GM18526 (cell line): Measurements from ENCODE around the gene TSSK1B.

Experiments used
- POLR2A ChIP-seq: IDR thresholded peaks from 3 replicates; pipeline ENCODE4 v1.6.1; 2011; ENCODE audit not compliant: insufficient read length; ENCODE audit errors: extremely low read depth

The TSSK1B gene, protein sequence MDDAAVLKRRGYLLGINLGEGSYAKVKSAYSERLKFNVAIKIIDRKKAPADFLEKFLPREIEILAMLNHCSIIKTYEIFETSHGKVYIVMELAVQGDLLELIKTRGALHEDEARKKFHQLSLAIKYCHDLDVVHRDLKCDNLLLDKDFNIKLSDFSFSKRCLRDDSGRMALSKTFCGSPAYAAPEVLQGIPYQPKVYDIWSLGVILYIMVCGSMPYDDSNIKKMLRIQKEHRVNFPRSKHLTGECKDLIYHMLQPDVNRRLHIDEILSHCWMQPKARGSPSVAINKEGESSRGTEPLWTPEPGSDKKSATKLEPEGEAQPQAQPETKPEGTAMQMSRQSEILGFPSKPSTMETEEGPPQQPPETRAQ

DNA sequence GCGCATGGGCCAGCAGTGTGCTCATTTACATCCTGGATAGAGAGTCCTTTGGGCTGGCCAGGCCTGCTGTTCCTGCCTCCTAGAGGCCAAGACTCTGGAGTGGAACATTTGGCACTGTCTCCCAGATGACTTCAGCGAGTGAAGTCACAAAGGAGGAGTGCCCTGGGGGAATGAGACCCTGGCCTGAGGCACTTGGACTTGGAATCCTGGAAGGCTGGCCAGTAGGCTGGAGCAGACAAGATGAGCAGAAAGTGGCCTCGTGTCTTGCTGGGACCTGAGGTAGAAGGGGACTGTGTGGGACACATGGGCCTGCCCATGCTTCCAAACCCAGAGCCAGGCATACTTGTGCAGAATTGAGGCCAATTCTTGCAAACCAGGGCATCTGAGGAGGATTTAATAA is at the start of gene TSSK1B:
TSS of gene TSSK1B (minus strand) at position 101 of the 400 bp plus-strand sequence. CDS start 150 bp downstream, outside the sequence.
- TF ChIP-seq POLR2A: no peak

DNA sequence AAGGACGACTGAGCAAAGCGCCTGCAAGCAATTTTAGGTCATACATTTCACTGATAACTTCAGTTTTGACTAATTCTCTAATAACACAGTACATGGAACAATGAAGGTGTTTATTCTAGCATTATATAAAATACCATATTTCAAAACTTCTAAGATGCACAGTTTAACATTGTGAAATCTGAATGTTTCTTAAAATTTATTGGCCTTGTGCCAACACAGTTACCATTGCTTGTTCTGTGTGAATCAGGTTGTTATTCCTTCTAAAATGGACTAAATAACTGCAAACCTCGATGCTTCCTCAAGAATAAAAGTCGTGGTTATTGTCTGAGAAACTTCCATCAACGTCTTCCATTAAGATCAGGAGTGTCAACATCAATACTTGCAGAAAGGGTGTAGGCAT is 45.5 kb upstream of the TSSK1B start:
- TF ChIP-seq POLR2A: no peak

DNA sequence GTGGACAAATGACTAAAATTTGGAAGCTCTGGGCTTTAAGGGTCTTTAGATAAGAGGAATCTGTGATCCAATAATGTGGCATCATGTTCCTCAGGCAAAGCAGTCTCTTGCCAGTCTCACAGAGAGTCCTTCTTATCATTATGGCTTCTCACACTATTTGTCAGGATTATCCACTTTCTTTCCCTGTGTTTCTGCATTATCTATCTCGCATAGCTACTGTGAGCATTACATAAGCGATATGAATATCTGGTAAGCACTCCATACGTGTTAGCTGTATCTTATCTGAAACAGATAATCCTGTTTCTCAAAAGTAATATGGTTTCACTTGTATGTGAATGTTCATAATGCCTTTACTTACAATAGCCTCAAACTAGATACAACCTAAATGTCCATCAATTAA is 43.9 kb upstream of the TSSK1B start:
- no peak for TF ChIP-seq POLR2A

DNA sequence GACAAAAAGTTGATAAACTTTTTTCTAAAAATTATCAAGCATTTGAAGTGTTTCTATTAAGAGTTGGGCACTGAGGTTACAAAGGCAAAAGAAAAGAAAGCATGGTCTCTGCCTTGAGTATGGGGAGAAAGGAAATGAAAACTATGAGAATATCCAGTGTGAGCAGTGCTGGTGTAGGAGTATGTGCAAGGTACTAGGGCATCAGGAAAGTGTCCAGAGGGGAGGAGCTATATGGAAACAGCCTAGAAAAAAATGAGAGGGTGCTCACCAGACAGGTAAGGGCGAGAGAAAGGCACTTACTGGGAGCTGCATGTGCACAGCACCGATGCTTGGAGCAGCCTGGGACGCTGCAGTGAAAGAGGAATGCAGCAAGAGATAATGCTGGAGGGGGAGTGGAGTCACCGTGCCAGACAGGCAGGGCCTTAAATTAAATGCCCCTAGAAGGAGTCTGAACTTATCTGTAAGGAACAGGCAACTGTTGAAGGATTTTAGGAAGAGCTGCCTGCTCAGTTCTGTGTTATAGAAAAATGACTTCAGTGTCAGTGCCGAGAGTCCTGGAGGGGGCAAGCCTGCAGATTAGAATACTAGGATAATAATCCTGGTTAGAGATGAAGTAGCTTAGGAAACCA is 39.4 kb upstream of the TSSK1B start:
- TF ChIP-seq POLR2A: no peak

DNA sequence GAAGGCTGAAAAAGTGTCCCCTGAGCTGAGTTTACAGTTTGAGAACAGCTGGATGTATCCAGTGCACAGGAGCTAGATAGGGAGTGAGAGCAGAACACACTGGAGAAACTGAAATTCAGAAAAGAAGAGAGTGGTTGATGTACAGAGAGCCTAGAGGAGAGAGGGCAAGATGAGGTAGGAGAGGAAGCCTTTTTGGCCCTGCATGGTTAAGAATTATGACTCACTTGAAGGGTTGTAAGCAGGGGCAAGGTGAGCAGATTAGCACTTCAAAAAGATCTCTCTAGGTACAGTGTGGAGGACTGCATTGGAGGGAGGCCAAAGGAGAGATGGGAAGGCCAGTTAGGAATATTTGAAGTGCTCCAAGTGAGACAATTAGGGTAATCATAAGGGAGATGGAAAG is 28.2 kb upstream of the TSSK1B start:
- no peak for TF ChIP-seq POLR2A

DNA sequence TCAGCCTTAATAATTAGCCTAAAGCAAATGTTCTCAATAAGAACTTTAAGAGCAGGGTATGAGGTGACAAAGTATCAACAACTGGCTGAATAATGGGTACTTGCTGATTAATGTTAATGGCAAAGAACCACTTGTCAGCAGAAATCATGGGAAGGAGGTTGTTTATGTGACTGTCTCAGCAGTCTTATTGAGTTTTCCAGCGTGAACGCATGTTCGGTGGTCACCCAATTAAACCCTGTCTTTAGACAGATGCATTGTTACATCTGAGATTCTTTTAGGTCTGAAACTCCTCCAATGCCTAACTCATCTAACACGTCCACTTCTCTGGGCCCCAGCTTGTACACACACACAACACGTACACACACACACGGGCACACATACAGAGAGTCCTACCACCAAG is 18.2 kb upstream of the TSSK1B start:
- TF ChIP-seq POLR2A: no peak

DNA sequence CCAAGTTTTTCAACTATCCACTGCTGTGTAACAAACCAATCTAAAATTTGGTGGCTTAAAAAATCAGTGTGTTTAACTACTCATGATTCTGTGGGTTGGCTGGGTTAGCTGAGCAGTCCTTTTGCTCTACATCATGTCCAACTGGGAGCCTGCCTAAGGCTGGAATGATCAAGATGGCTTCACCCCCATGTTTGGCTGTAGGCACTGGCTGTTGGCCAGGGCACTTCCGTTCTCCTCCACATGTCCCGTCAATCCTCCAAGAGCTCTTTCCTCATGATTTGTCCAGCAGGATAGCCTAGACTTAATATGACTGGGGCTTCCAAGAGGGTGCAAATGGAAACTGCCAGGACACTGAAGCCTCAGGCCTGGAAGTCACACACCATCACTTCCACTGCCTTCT is 17.0 kb upstream of the TSSK1B start:
- TF ChIP-seq POLR2A: no peak

DNA sequence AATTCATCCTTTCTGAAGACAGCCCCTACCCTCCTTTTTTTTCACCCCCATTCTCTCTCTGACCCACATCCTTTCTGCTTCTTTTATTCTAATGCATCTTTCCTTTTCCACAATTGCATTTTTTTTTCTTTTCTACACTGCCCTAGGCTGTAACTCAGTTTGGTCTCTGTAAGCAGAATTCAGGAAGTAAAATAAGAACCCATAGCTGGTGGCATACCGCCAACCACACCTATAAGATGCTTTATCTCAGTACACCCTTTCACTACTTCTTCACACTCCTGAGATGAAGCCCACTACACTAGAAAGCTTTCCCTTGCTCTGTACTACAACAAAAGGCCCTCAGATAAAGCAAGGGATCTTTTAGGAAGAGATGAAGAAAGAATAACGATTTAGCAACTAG is 16.1 kb upstream of the TSSK1B start:
- TF ChIP-seq POLR2A: no peak

DNA sequence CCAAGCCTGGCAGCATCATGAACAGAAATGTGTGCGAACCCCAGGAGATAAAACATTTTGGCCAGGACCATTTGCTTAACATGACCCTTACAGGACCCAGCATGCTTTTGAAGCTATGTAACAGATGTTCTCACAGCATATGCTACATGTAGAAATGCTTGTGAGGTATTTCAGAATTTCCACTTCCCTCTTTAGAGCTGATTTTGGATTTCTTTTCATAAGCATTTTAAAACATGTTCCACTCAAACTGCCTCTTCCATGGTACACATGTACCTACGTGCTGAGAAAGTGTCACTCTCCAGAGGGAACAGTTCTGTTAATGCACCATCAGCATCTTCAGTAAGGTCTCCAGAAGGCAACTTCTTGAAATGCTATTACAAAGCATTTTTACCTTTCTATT is 15.7 kb upstream of the TSSK1B start:
- no peak for TF ChIP-seq POLR2A

DNA sequence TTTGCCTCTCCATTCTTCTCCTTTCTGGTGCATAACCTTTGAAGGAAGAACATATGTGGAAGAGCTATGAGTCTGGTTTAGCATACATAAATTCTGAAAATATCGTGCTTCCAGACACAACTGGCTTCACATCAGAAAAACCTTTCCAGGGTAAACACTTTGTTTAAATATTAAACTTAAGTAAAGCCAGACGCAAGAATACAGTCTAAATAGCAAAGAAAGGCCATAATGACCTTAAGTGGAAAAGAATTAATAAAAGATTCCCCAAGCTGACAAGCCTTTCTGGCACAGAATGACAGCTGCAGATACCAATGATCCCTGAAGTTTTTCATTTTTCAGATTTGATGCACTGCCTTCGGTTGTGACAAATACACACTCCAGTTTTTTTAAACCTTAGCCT is 13.5 kb upstream of the TSSK1B start:
- TF ChIP-seq POLR2A: no peak

DNA sequence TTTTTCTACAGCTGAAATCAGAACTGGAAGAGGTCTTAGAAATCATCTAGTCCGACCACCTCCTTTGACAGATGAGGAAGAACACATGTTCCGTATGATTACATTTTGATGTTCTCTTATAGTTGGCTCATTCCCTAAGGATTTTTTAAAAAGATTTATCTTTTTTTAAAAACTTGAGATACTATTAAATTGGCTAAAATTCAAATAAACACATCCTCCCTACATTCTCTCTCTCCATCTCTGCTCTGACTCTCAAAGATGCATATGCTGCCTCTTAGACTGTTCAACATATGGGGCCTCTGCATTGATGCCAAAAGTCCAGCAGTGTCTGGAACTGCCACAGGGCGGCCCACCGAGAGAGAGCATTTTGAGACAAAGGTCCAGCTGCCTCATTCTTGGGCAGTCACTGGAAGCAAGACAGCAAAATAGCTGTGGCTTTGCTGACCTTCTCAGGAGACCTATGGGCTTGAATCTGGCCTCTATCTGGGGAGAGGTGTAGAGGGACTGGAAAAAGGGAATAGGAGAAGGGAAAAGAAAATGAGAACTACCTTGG is 12.8 kb upstream of the TSSK1B start:
- no peak for TF ChIP-seq POLR2A

DNA sequence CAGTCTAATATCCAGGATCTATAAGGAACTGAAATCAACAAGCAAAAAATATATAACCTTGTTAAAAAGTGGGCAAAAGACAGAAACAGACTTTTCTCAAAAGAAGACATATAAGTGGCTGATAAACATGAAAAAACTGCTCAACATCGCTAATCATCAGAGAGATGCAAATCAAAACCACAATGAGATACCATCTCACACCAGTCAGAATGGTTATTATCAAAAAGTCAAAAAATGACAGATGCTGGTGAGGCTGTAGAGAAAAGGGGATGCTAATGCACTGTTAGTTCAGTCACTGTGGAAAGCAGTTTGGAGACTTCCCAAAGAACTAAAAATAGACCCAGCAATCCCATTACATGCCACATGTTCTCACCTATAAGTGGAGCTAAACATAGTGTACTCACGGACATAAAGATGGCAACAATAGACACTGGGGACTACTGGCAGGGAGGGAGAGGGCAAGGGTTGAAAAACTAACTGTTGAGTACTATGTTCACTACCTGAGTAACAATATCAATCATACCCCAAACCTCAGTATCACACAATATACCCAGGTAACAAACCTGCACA is 11.7 kb upstream of the TSSK1B start:
- TF ChIP-seq POLR2A: no peak

DNA sequence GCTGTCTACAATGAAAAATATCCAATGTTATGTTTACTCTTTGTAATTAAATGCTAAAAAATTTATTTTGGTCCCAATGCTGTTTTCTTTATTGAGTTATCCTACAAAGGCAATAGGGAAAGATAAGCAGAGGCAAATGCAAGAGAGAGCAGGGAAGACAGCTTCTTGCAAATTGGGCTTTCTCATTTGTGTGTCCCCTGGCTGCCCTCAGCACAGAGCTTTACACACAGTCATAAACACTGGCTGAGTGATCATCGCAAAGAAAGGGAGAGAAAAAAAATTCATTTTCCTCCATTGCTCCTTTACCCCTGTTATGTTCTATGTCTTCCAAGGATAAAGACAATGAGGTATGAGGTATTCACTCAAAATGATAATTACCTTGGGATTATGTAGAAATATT is 2.3 kb upstream of the TSSK1B start:
- no peak for TF ChIP-seq POLR2A

DNA sequence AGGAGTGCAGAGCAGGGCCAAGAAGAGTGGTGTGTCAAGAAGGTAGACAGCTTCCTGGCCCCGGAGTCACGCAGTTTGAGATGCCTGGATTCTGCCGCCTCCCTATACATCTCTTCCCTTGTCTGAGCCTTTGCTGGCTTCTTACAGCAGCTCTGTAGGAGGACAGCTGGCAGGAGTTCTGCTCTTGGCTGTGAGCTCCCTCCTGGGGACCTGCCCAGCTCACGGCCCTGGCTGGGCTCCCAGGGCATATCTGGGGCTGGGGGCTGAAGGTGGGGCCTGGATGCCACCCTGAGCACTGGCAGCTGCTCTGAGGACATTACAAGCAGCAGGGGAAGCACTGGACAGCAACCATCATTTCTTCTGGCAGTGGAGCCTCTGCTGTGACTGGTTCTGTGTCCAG is 786 bp upstream of the TSSK1B start:
- no peak for TF ChIP-seq POLR2A

DNA sequence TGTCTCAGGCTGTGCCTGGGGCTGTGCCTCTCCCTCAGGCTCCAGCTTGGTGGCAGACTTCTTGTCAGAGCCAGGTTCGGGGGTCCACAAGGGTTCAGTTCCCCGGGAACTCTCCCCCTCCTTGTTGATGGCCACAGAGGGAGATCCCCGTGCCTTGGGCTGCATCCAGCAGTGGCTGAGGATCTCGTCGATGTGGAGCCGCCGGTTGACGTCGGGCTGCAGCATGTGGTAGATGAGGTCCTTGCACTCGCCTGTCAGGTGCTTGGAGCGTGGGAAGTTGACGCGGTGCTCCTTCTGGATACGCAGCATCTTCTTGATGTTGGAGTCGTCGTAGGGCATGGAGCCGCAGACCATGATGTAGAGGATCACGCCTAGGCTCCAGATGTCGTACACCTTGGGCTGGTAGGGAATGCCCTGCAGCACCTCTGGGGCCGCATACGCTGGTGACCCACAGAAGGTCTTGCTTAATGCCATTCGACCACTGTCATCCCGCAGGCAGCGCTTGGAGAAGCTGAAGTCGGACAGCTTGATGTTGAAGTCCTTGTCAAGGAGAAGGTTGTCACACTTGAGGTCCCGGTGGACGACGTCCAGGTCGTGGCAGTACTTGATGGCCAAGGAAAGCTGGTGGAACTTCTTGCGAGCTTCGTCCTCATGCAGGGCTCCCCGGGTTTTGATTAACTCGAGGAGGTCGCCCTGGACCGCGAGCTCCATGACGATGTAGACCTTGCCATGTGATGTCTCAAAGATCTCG is 752 bp downstream of the TSSK1B start:
- TF ChIP-seq POLR2A: no peak
